GM12892 (cell line): ENCODE data around the gene TNC.

ENCODE experiments used
- POLR2A ChIP-seq: IDR thresholded peaks from 2 replicates; pipeline ENCODE4 v1.6.1; 2011; ENCODE audit warnings: low read depth, low read length, control low read depth
- POLR2AphosphoS5 ChIP-seq: IDR thresholded peaks from 2 replicates; pipeline ENCODE4 v1.6.1; 2011; ENCODE audit warnings: low read depth, low read length, control low read depth

DNA sequence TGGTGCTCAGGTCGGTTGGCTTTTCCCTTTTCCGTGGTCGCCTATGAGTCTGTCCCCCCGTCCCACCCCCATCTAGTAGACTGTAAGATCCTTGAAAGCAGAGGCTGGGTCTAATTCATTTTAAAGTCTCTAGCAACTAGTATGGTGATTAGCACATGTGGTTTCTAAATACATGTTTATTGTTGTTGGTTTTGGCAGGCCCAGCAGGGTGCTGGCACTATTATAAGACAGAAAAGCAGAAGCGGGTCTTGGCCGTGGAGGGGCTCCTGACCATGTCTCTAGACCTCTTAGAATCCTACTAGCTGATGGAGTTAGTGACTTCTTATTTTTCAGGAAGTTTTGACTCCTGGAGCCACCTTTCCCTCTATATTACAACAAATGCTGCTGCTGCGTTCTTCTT is 126.1 kb downstream of the TNC start:
- TF ChIP-seq POLR2A (no peak), POLR2AphosphoS5 (no peak)
